ENCODE measurements around the gene MATN3. TPM values are rescaled to one million over a fixed set of nuclear protein-coding genes. Genes with fewer than 3 reads are reported as not detected.

MATN3 gene
- total RNA-seq, 1 donor: not detected

DNA sequence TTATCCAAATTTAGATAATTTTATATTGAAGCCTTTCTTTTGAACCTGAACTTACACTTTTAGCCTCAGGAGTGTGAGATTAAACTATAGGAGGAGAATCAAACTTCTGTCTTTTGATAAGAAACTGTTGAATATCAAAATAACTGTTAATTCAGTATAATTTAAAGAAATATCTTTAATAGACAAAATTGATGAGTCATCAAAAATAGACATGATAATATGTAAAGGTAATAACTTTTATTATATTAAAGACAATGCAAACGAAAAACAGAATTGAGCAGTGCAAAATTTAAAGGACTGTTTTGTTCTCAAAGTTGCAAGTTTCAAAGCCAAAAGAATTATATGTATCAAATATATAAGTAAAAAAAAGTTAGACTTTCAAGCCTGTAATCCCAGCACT is 20.6 kb downstream of the MATN3 start:
- no peak overlapping the region for H3K4me3 ChIP-seq (ENCODE audit: low read length)
- H3K4me1 ChIP-seq (ENCODE audit: insufficient read depth, low read length): peaks cover 20% of the 10 kb centered on the region
- peaks cover 17% of the 10 kb centered on the region for H3K27me3 ChIP-seq (ENCODE audit: insufficient read depth, low read length)
- no peaks in the 10 kb centered on the region for H3K9me3 ChIP-seq (ENCODE audit: low read depth, low read length)

DNA sequence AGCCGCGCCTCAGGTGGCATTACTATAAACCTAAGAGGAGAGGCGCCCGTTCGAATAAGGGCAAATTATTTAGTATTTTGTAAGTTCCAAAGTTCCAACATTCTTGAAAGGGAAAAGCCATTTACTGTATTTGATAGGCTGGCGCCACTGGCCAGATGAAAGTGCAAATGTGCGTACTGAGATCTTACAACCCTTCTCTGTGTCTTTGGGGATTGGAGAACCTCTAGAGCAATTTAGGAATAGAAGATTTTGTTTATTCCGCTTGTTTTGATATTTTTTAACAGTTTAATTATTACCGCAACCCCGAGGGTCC is 22.1 kb downstream of the MATN3 start:
- Histone ChIP-seq H3K4me3 (ENCODE audit: low read length) (peak overlapping the region; percentile 63), H3K4me1 (ENCODE audit: insufficient read depth, low read length) (peaks cover 20% of the 10 kb centered on the region), H3K27me3 (ENCODE audit: insufficient read depth, low read length) (peaks cover 17% of the 10 kb centered on the region), H3K9me3 (ENCODE audit: low read depth, low read length) (no peaks in the 10 kb centered on the region)

DNA sequence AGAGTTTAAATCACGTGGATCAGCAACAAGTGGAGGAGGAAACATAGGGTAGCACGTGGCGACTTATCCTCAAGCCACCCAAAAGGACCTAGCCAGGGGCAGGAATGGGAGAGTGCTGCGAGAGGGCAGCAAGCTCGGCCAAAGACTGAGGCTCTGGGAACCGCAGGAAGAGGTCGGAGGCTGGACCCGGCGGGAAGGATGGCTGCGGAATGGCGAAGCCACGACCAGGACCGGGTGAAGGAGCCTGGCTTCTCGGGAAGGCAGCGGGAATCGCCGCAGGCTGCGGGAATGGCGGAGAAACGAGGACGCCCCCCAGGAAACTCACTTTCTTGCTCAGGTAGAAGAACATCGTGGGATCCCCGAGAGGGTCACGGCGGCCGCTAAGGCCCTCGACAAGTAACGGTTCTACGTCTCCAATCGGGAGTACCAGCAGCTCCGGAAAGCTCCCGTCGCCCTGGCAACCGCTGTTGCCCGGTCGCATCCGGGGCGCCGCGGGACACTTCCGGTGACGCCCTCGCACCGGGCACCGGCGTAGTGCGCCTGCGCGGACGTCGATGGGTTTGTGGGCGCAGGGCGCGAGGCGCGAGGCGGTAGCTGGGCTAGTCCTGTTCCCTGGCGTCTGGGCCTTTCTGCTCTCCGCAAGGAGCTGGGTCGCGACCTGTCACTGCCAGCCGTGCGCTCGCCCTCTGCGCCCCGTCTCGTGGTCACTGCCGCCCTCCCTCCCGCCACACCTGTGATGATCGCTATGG is 22.6 kb downstream of the MATN3 start, which contains the start of gene WDR35:
Gene WDR35 (minus strand): TSS at position 439 of the 749 bp plus-strand sequence. CDS start 90 bp downstream, at position 349.
- Histone ChIP-seq H3K4me1 (ENCODE audit: insufficient read depth, low read length) (peaks cover 20% of the 10 kb centered on the region), H3K4me3 (ENCODE audit: low read length) (peak within 1 kb of the TSS; percentile 63)

DNA sequence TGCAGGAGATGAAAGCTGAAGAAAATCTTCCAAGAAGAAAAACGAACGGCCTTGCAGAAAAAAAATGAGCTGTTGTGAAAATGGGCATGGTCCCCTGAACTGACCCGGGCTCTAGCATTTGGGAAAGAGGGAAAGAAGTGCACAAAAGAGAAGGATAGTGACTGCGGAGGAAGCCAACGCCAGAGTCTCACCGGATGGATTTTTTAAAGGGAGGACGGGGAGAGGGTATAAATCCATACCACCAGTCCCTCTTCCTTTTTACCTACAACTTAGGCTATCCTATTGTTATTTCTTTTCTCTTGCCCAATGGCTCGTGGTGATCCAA is 23.2 kb downstream of the MATN3 start:
- Histone ChIP-seq H3K9me3 (ENCODE audit: low read depth, low read length) (no peaks in the 10 kb centered on the region), H3K4me3 (ENCODE audit: low read length) (peak overlapping the region; percentile 63), H3K27me3 (ENCODE audit: insufficient read depth, low read length) (peaks cover 17% of the 10 kb centered on the region), H3K4me1 (ENCODE audit: insufficient read depth, low read length) (peaks cover 20% of the 10 kb centered on the region)

More for the DNA sequence above, 22.6 kb downstream of the MATN3 start, which contains the start of gene WDR35:
- Histone ChIP-seq H3K9me3 (ENCODE audit: low read depth, low read length) (no peaks in the 10 kb centered on the region), H3K27me3 (ENCODE audit: insufficient read depth, low read length) (peaks cover 17% of the 10 kb centered on the region)

DNA sequence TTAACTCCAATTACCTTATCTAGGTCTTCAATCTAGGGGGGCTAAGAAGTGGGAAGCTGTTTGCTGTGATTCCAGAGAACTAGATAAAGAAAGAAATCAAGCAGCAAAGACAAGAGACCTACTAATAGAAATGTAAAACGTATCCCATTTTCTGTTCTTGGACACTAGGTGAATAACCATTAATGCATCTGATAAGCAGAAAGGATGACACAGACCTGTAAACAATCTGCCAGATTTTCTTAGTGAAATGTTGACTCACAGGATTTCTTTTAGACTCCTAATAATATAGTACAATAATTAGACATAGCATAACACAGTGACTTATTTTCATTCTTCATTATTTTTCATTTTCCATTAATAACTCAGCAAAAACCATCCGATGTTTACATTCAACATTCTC is 23.9 kb downstream of the MATN3 start:
- Histone ChIP-seq H3K4me3 (ENCODE audit: low read length) (no peak overlapping the region), H3K4me1 (ENCODE audit: insufficient read depth, low read length) (peaks cover 20% of the 10 kb centered on the region), H3K27me3 (ENCODE audit: insufficient read depth, low read length) (peaks cover 17% of the 10 kb centered on the region), H3K9me3 (ENCODE audit: low read depth, low read length) (no peaks in the 10 kb centered on the region)

DNA sequence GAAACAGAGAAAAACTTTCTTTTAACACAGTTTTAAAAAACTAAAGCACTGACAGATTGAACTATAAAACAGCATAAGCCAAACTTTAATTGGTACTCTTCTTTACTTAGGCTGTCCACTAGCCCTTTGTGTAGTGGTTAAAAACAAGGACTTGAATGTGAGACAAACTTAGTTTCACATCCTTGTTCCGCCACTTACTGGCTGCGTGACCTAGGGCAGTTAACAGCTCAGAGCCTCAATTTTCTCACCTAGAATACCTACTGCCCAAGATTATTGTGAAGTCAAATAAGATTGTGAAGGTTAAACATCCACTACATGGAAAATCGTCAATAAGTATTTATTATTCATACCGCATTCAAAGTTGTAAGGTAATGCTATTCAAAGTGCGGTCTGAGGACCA is 24.5 kb downstream of the MATN3 start:
- H3K4me3 ChIP-seq (ENCODE audit: low read length): no peak overlapping the region
- H3K4me1 ChIP-seq (ENCODE audit: insufficient read depth, low read length): peaks cover 20% of the 10 kb centered on the region
- H3K27me3 ChIP-seq (ENCODE audit: insufficient read depth, low read length): peaks cover 15% of the 10 kb centered on the region
- H3K9me3 ChIP-seq (ENCODE audit: low read depth, low read length): no peaks in the 10 kb centered on the region

DNA sequence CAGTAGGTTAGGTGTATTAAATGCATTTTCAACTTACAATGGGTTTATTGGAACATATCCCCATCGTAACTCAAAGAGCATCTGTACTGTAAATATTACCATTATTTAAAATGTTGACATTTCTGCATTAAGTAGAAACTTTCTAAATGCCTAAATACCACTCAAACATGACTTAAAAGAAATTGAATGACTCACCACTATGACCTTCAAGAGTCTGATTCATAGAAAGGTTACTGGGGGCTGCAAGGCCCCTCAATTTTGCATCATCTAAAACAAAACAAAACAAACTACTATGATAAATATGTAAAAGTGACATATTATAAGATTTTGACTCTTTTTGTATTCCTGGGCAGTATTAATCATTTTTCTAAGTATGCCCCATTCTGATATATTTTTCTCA is 30.2 kb downstream of the MATN3 start:
- H3K27me3 ChIP-seq (ENCODE audit: insufficient read depth, low read length): no peaks in the 10 kb centered on the region

DNA sequence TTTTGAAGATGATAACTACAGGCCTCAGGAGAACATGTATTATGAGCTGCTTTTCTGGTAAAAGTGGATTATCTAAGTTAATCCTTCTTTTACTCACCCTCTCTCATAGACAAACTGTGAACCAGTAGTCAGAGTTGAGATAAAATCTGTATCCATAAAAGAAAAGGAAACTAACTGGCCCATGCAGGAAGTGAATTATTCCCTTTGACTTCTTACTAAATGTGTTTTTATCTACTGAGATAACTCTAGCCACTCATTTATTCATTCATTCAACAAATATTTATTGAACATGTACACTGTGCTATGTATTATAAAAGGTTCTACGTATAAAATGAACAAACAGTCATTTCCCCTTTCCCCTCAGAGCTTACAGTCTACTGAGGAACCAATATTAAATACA is 32.5 kb downstream of the MATN3 start:
- H3K4me1 ChIP-seq (ENCODE audit: insufficient read depth, low read length): no peaks in the 10 kb centered on the region
- no peaks in the 10 kb centered on the region for H3K9me3 ChIP-seq (ENCODE audit: low read depth, low read length)
- H3K27me3 ChIP-seq (ENCODE audit: insufficient read depth, low read length): no peaks in the 10 kb centered on the region
- H3K4me3 ChIP-seq (ENCODE audit: low read length): no peak overlapping the region

More for the DNA sequence above, 30.2 kb downstream of the MATN3 start:
- H3K4me1 ChIP-seq (ENCODE audit: insufficient read depth, low read length): no peaks in the 10 kb centered on the region
- H3K4me3 ChIP-seq (ENCODE audit: low read length): no peak overlapping the region
- no peaks in the 10 kb centered on the region for H3K9me3 ChIP-seq (ENCODE audit: low read depth, low read length)

DNA sequence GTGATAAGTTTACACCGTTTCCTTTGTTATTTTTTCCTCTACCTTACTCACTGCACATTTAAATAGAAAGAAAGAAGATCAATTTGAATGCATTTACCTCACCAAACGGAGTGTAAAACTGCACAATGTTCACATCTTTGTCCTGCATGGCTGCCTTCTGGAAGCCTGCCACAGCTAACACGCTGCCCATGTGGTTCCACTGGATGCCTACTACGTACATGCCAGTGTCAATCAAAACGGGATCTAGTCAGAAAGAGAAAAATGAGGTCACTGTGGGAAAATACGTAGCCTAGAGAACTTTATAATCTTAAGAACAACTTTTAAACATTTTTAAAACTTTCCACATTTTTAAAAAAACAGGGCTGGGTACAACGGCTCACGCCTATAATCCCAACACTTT is 39.0 kb downstream of the MATN3 start:
- Histone ChIP-seq H3K4me3 (ENCODE audit: low read length) (no peak overlapping the region), H3K9me3 (ENCODE audit: low read depth, low read length) (no peaks in the 10 kb centered on the region), H3K27me3 (ENCODE audit: insufficient read depth, low read length) (no peaks in the 10 kb centered on the region)

DNA sequence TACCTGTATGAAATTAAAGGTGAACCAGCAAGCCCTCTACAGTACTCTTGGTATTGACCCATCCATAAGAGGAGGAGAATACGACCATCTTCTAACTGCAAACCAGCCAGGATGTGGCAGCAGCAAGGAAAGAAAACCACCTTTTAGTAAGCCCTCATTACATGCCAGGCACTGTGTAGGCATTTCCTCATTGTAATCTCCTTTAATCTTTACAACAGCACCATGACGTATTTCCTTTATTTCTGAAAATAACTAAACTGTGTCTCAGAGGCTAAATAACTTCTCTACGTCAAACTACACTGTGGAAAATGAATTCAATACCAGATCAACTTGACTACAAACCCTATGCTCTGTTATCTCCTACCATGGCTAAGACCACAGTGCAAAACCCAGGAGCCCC is 40.8 kb downstream of the MATN3 start:
- no peak overlapping the region for H3K4me3 ChIP-seq (ENCODE audit: low read length)
- H3K9me3 ChIP-seq (ENCODE audit: low read depth, low read length): no peaks in the 10 kb centered on the region
- no peaks in the 10 kb centered on the region for H3K4me1 ChIP-seq (ENCODE audit: insufficient read depth, low read length)
- H3K27me3 ChIP-seq (ENCODE audit: insufficient read depth, low read length): no peaks in the 10 kb centered on the region

More for the DNA sequence above, 39.0 kb downstream of the MATN3 start:
- no peaks in the 10 kb centered on the region for H3K4me1 ChIP-seq (ENCODE audit: insufficient read depth, low read length)

DNA sequence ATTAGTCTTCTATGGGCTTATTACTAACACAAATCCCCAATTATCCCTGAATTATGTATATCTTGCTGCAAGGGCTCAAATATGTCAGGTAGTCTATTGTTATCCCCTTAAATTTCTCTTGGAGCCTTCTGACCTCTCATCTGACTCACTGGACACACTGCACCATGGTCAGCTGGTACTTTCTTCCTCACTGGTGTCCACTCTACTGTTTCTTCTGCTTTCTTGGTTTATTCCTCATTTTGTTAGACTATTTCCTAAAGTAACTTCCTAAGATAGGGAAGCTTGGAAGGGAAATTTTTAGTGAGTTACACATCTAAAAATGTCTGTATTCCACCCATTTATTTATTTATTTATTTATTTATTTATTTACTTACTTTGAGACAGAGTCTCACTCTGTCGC is 49.1 kb downstream of the MATN3 start:
- Histone ChIP-seq H3K4me3 (ENCODE audit: low read length) (no peak overlapping the region), H3K9me3 (ENCODE audit: low read depth, low read length) (no peaks in the 10 kb centered on the region), H3K27me3 (ENCODE audit: insufficient read depth, low read length) (no peaks in the 10 kb centered on the region), H3K4me1 (ENCODE audit: insufficient read depth, low read length) (no peaks in the 10 kb centered on the region)

DNA sequence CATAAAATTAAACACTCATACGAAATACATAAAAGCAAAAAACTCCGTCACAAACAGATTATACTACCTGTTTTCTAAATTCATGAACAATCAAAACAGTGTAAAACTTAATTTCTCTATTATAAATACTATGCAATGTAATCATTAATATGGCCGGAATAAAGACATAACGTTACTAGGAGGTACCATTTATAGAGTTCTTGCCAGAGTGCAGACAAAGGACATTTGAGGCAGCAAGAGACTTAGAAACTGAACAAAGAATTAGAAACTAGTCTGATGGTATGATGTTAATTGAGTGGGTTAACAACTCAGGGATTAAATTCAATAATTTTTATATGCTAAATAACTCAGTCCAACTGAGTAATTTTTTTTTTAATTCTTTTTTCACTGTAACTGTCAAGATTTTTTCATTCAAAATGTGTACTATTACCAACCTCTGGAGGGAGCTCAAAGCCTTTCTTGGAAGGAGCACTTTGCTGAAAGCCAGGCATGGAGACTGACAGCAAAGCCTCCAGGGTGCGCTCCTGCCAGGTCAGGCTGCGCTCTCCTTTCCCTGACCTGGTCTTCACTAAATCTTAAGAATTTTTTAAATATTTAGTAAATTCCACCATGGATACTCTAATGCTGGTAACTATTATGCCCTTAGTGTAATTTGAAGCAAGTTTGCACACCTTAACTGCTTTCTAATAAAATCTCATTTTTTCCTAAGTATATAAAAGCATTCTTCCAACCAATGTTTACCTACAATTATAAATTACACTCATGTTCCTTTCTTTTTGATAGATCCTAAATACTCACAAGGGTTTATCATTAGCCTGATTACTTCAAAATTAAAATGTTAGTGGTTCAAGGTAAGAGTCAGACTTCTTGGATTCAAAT is 56.7 kb downstream of the MATN3 start:
- Histone ChIP-seq H3K4me1 (ENCODE audit: insufficient read depth, low read length) (no peaks in the 10 kb centered on the region), H3K27me3 (ENCODE audit: insufficient read depth, low read length) (no peaks in the 10 kb centered on the region), H3K4me3 (ENCODE audit: low read length) (no peak overlapping the region), H3K9me3 (ENCODE audit: low read depth, low read length) (no peaks in the 10 kb centered on the region)

DNA sequence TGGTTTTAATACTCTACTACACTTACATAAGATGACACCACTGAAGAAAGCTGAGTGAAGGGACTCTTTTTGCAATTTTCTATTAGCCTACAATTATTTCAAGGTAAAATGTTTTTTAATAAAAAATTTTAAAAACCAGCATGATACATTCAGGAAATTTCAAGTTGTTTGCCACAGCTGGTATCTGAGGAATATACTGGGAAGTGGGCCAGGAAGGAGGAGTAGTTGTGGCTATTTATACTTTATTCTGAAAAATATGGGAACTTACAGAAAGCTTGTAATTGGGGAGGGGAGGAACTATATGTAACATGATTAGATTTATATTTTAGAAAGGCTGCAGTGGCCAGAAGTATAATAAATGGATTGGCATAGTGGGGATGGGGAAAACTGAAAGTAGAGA is 63.4 kb downstream of the MATN3 start:
- Histone ChIP-seq H3K4me3 (ENCODE audit: low read length) (no peak overlapping the region), H3K9me3 (ENCODE audit: low read depth, low read length) (no peaks in the 10 kb centered on the region), H3K4me1 (ENCODE audit: insufficient read depth, low read length) (no peaks in the 10 kb centered on the region), H3K27me3 (ENCODE audit: insufficient read depth, low read length) (no peaks in the 10 kb centered on the region)

DNA sequence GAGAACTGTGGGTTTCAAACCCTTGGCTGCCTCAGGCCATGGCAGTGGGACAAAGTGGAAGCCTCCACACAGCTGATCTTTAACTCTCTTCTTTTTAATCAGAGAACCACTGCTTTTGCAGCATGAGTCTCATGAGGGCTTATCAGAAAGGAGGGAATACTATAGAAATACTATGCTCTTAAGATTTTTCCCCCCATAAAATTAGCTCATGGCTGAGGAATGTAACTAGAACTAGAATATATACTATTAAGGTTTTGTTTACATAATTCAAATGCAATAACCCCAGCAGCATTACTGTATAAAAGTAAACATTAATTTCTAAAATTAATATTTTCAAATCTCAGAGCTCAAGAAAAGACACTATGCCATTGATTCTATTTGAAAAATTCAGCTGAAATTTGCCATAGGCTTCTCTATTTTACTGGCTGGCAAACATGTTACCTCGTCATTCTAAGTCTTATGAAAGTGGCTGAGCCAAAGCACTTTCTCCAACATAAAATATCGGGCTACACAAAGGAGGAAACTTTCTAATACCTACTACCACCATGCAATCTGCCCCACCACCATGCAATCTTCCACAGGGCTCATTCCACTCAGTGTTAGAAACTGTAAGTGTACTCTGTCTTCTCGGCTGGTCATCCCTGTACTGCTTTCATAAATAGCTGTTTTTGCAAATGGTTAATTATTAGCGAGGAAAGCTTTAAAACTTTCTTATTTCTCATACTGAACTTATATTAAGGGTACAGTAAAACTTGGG is 65.1 kb downstream of the MATN3 start:
- Histone ChIP-seq H3K9me3 (ENCODE audit: low read depth, low read length) (no peaks in the 10 kb centered on the region), H3K4me1 (ENCODE audit: insufficient read depth, low read length) (no peaks in the 10 kb centered on the region), H3K4me3 (ENCODE audit: low read length) (no peak overlapping the region), H3K27me3 (ENCODE audit: insufficient read depth, low read length) (no peaks in the 10 kb centered on the region)

DNA sequence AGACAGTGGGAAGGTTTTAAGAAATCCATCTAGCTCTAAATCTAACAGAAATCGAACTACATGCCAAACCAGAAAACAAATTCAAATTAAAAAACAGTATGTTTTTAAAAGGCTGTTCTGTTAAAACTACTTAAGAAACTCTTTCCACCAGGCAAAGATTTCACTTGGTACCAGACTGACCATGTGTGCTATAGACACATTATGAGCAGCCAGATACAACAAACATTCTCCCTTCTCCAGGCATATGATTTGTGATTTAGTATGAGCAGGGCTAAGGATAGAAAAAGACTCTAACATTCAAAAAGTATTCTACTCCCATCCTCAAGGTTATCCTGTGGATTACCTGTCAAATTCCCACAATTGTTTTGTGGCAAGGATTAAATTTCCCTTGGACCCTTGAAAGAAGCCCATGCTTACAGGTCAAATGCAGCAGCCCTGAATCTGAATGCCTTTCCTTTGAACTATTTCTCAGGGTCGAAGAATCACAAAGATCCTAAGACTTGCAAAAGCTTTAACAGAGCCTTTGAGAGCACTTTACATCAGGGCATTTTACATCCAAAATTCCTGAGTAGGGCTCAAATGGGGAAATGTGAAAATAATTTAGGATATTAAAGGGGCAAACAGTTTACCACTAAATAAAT is 68.1 kb downstream of the MATN3 start:
- Histone ChIP-seq H3K4me1 (ENCODE audit: insufficient read depth, low read length) (no peaks in the 10 kb centered on the region), H3K4me3 (ENCODE audit: low read length) (no peak overlapping the region), H3K9me3 (ENCODE audit: low read depth, low read length) (no peaks in the 10 kb centered on the region), H3K27me3 (ENCODE audit: insufficient read depth, low read length) (no peaks in the 10 kb centered on the region)

Measured in mononuclear cell (primary cell).